HepG2 (cell line): Measurements from ENCODE around the gene RPTOR. TPM values are rescaled to one million over a fixed set of nuclear protein-coding genes. Genes with fewer than 3 reads are reported as not detected.
A peak's percentile ranks its signal among the peaks of the same experiment; 100 is the strongest.

Source experiments
- ATAC-seq: fragments of 200-7000 bp; cut with Tn5 transposase; 3 replicates; pipeline ENCODE4 v1.9.1; 2020; ENCODE audit warnings: mild to moderate bottlenecking, moderate library complexity
- BruUV-seq: library from RNA; stranded (reverse); fragments of 400-500 nt; replicated peaks from 2 replicates; lab custom pipeline; 2021; lab: Mats Ljungman, UMichigan
- CTCF ChIA-PET: fragments of 300-600 bp; formaldehyde crosslinking; extraction: SDS; loops from one replicate; lab custom pipeline; 2021; ENCODE audit warnings: low total read pairs, inconsistent platforms, low intra/inter-chr PET ratio; lab: Yijun Ruan, JAX
- POLR2A ChIA-PET: fragments of 350-600 bp; sonication (Branson Sonifier 250); formaldehyde crosslinking; loops from one replicate; lab custom pipeline; 2020; ENCODE audit warnings: antibody characterized with exemption, inconsistent platforms; lab: Yijun Ruan, JAX
- DNase-seq: peaks from one replicate; pipeline ENCODE4 v3.0.0-alpha.2; 2015; ENCODE audit warnings: low spot score
- FAIRE-seq: peaks from 3 replicates; lab custom pipeline; 2011; peaks lifted over from hg19 to GRCh38; lab: Jason Lieb, UNC
- H2AFZ ChIP-seq: one replicate; pipeline ENCODE4 v1.6.1; 2011; ENCODE audit warnings: low read length, inconsistent platforms
- H3K27ac ChIP-seq: fragments of 300-600 bp; 3 replicates; pipeline ENCODE4 v1.8.0; 2011; ENCODE audit warnings: mixed run types, mild to moderate bottlenecking, mixed read lengths, low read length, inconsistent platforms; ENCODE audit not compliant: insufficient read depth; ENCODE audit errors: extremely low read length
- H3K27me3 ChIP-seq, 2 experiments: fragments of 200-600 bp in 1 of 2; 2 replicates in 1 of 2; 3 replicates in 1 of 2; pipeline versions ENCODE4 v1.6.0 to v1.8.0; 2011; ENCODE audit warnings: low read length in 2 of 2, mild to moderate bottlenecking in 2 of 2, moderate library complexity in 2 of 2, inconsistent platforms in 1 of 2; ENCODE audit not compliant: insufficient read depth in 2 of 2, control insufficient read depth in 1 of 2
- H3K36me3 ChIP-seq, 2 experiments: fragments of 200-600 bp in 1 of 2; replicated peaks in 1 of 2; 2 replicates in 1 of 2; 3 replicates in 1 of 2; pipeline versions ENCODE4 v1.5.1 to v1.8.0; 2011; ENCODE audit warnings: low read length in 2 of 2, inconsistent platforms in 1 of 2; ENCODE audit not compliant: insufficient read depth in 2 of 2, control insufficient read depth in 1 of 2
- H3K4me1 ChIP-seq: 2 replicates; pipeline ENCODE4 v1.5.1; 2012; ENCODE audit warnings: low read length, inconsistent platforms; ENCODE audit not compliant: insufficient read depth
- H3K4me2 ChIP-seq: 2 replicates; pipeline ENCODE4 v1.6.0; 2011; ENCODE audit warnings: low read depth, low read length, inconsistent platforms
- H3K4me3 ChIP-seq, 3 experiments: fragments of 200-600 bp in 1 of 3; sonication (generic), shearing (Covaris generic) in 1 of 3; replicated peaks in 1 of 3; 2 replicates each; pipeline ENCODE4 v1.5.1; 2011 to 2016; ENCODE audit warnings: low read length in 3 of 3, inconsistent platforms in 2 of 3, low read depth in 2 of 3, mild to moderate bottlenecking in 2 of 3, control low read depth in 1 of 3, mixed read lengths in 1 of 3; ENCODE audit not compliant: insufficient read depth in 1 of 3
- H3K79me2 ChIP-seq: one replicate; pipeline ENCODE4 v1.6.1; 2011; ENCODE audit warnings: low read length, inconsistent platforms; ENCODE audit not compliant: insufficient read depth
- H3K9ac ChIP-seq: 2 replicates; pipeline ENCODE4 v1.6.0; 2011; ENCODE audit warnings: mild to moderate bottlenecking, low read depth, low read length, inconsistent platforms; ENCODE audit not compliant: insufficient read depth
- H3K9me3 ChIP-seq: 2 replicates; pipeline ENCODE4 v1.5.1; 2012; ENCODE audit warnings: mild to moderate bottlenecking, low read length
- H4K20me1 ChIP-seq: 2 replicates; pipeline ENCODE4 v1.6.0; 2011; ENCODE audit warnings: inconsistent platforms, mild to moderate bottlenecking, low read length, moderate library complexity; ENCODE audit not compliant: insufficient read depth
- DRAP1 ChIP-seq: IDR thresholded peaks from 2 replicates; pipeline ENCODE4 v1.6.1; 2016; ENCODE audit warnings: missing genetic modification reagents, missing compliant biosample characterization
- DZIP1 ChIP-seq: sonication (generic); formaldehyde crosslinking; IDR thresholded peaks from 2 replicates; pipeline ENCODE4 v1.5.0; 2020; ENCODE audit warnings: mild to moderate bottlenecking, missing genetic modification reagents
- ELK4 ChIP-seq: sonication (generic); formaldehyde crosslinking; IDR thresholded peaks from 2 replicates; pipeline ENCODE4 v1.9.0; 2021; ENCODE audit warnings: missing genetic modification reagents, borderline replicate concordance
- FOXK2 ChIP-seq: fragments of 450-650 bp; IDR thresholded peaks from 2 replicates; pipeline ENCODE4 v1.6.1; 2016
- SOX13 ChIP-seq, 3 experiments: fragments of 450-650 bp in 1 of 3; sonication (generic) in 1 of 3; formaldehyde crosslinking in 1 of 3; IDR thresholded peaks in 2 of 3; conservative IDR thresholded peaks in 1 of 3; 2 replicates each; pipeline versions ENCODE4 v1.5.0 to v1.6.1; 2016 to 2020; ENCODE audit warnings: antibody characterized with exemption in 1 of 3, mild to moderate bottlenecking in 1 of 3, missing compliant biosample characterization in 1 of 3, missing genetic modification reagents in 1 of 3, moderate library complexity in 1 of 3
- STAG1 ChIP-seq: sonication (generic); formaldehyde crosslinking; IDR thresholded peaks from 2 replicates; pipeline ENCODE4 v1.4.0; 2020; ENCODE audit warnings: missing genetic modification reagents
- ZBTB4 ChIP-seq: sonication (generic); formaldehyde crosslinking; IDR thresholded peaks from 2 replicates; pipeline ENCODE4 v1.4.0; 2020; ENCODE audit warnings: missing genetic modification reagents, mild to moderate bottlenecking, borderline replicate concordance
- ZBTB7B ChIP-seq: sonication (generic); formaldehyde crosslinking; IDR thresholded peaks from 2 replicates; pipeline ENCODE4 v1.4.0; 2020; ENCODE audit warnings: missing genetic modification reagents
- ZFP1 ChIP-seq: IDR thresholded peaks from 2 replicates; pipeline ENCODE4 v1.6.1; 2016
- ZNF512 ChIP-seq: sonication (generic); formaldehyde crosslinking; IDR thresholded peaks from 2 replicates; pipeline ENCODE4 v1.4.0; 2020; ENCODE audit warnings: mild to moderate bottlenecking, missing genetic modification reagents
- ZNF660 ChIP-seq: sonication (generic); formaldehyde crosslinking; IDR thresholded peaks from 2 replicates; pipeline ENCODE4 v1.5.1; 2020; ENCODE audit warnings: mild to moderate bottlenecking, low read depth, missing genetic modification reagents, borderline replicate concordance
- whole genome bisulfite sequencing: methylation state at CpG from one replicate; pipeline ENCODE4 v1.1.6; 2017; ENCODE audit warnings: low lambda C conversion rate; 5-methylcytosine and 5-hydroxymethylcytosine counted together
- in situ Hi-C: cut with HindIII; loops from 2 replicates; pipeline ENCODE4 v1.10.0; 2017; ENCODE audit warnings: low pct_unique_long_range_greater_than_20kb; ENCODE audit not compliant: extremely low pct_ligation_motif_present
- intact Hi-C: fragments of 100-400 bp; cut with micrococcal nuclease; formaldehyde crosslinking; loops from one replicate; pipeline ENCODE4 v1.10.0; 2022; ENCODE audit not compliant: unreplicated experiment
- polyA plus RNA-seq, 8 experiments: library from polyadenylated mRNA; depleted of rRNA in 3 of 8; stranded (reverse) in 7 of 8; unstranded in 1 of 8; fragments of >200 nt; fragmentation: Illumina TruSeq in 4 of 8; extraction: Trizol in 4 of 8; gene quantifications; 2 replicates each; pipeline versions ENCODE4 v1.2.1 to v1.2.3, GENCODE V29; 2011 to 2016; ENCODE audit warnings: low read depth in 4 of 8, missing spikeins in 1 of 8, mixed read lengths in 1 of 8; ENCODE audit not compliant: insufficient read depth in 1 of 8
- total RNA-seq, 5 experiments: library from RNA; depleted of rRNA; stranded (reverse); fragments of >200 nt; fragmentation: Illumina TruSeq; extraction: Trizol; gene quantifications; 2 replicates each; pipeline ENCODE4 v1.2.3, GENCODE V29; 2016; ENCODE audit warnings: low read depth in 1 of 5

RPTOR gene
- total and polyA plus RNA-seq, 2 of the 13 experiments (the other 11 are each of a cell fraction or from before 2014, with no cell fraction given) = 6.6 to 25.3 TPM

GRCh38 chr17:80893604-80894438 is 349.2 kb downstream of the RPTOR start (continued):
- no peak for TF ChIP-seq ZBTB4 (CRISPR knock-in tag)
- no peak for TF ChIP-seq ZBTB7B (CRISPR knock-in tag)
- TF ChIP-seq ELK4 (CRISPR knock-in tag) = no peak
- no peak for TF ChIP-seq ZNF660 (CRISPR knock-in tag)
- TF ChIP-seq STAG1 = no peak

GRCh38 chr17:80894439-80894721 is 349.7 kb downstream of the RPTOR start:
- H3K79me2 ChIP-seq = no peaks in the 10 kb centered on the region
- ChIA-PET POLR2A (no interaction called here), CTCF (no interaction called here)
- 98% methylated on average over 4 of the region's 4 CpGs for WGBS
- ATAC-seq = no peak
- H3K36me3 ChIP-seq = peaks cover 31 to 66% of the 10 kb centered on the region in 2 experiments
- no peaks in the 10 kb centered on the region for H3K27me3 ChIP-seq
- FAIRE-seq = peak; percentile 4
- no peaks in the 10 kb centered on the region for H3K4me1 ChIP-seq
- no peak overlapping the region for H2AFZ ChIP-seq
- H4K20me1 ChIP-seq = no peaks in the 10 kb centered on the region
- H3K27ac ChIP-seq = no peak overlapping the region
- in situ Hi-C loops (no loop called here), intact Hi-C loops (no loop called here)
- no peak for DNase-seq
- no peaks in the 10 kb centered on the region for H3K9me3 ChIP-seq
- H3K9ac ChIP-seq = no peak overlapping the region
- H3K4me3 ChIP-seq = no peak overlapping the region
- no peak overlapping the region for H3K4me2 ChIP-seq
- BruUV-seq = no TSS peak
- TF ChIP-seq ZBTB7B (CRISPR knock-in tag) = no peak
- no peak for TF ChIP-seq SOX13 (IDR thresholded peaks at IDR 0.05)
- TF ChIP-seq SOX13 (CRISPR knock-in tag; conservative IDR thresholded peaks at IDR 0.05 in 1 of 2, IDR thresholded peaks at IDR 0.05 in 1 of 2) = no peak
- TF ChIP-seq DZIP1 (CRISPR knock-in tag) = no peak
- TF ChIP-seq FOXK2 = no peak
- no peak for TF ChIP-seq ZNF512 (CRISPR knock-in tag)
- no peak for TF ChIP-seq ZFP1
- TF ChIP-seq DRAP1 (CRISPR knock-in tag) = no peak
